ENCODE measurements around the gene DLEC1. TPM values are rescaled to one million over a fixed set of nuclear protein-coding genes. Genes with fewer than 3 reads are reported as not detected.

Gene DLEC1
- polyA plus RNA-seq, 2 of the 4 experiments (the other 2 are of a cell fraction) = 0.10 TPM; not detected in 1

DNA sequence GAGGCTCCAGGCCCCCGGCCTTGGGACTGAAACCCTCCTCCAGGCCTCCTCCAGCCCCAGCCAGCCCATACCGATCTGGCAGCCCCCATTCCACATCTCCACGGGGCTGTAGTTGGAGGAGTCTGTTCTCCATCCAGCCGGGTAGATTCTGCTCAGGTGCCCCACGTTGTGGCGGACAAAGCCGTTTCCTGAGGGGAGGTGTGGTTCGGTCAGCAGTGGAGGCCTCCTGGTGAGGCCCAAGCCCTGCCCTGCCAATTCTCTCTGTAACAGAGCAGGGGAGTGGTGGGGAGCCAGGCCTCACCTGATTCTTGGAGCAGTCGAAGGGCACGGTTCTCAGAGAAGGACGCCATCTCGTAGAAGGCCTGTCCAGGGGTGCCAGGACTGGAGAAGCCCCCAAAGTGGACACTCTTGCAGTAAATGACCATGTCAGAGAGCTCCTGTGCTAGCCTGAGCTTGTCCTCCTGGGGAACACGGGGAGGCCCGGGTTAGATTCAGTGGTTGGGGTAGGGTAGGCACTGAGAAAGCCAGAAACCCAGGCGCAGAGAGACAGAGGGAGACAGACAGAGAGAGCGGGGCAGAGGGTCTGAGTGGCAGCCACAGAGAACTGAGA, 29.9 kb upstream of the DLEC1 start:
- CTCF ChIA-PET = interaction anchor here (0.6 kb wide), 1 partner anchor 12 kb away, joined by 3 read pairs; no protein-coding TSS in a partner anchor
- whole genome bisulfite sequencing (ENCODE audit: missing lambda C conversion rate) = 83% methylated on average over 14 of the region's 16 CpGs

DNA sequence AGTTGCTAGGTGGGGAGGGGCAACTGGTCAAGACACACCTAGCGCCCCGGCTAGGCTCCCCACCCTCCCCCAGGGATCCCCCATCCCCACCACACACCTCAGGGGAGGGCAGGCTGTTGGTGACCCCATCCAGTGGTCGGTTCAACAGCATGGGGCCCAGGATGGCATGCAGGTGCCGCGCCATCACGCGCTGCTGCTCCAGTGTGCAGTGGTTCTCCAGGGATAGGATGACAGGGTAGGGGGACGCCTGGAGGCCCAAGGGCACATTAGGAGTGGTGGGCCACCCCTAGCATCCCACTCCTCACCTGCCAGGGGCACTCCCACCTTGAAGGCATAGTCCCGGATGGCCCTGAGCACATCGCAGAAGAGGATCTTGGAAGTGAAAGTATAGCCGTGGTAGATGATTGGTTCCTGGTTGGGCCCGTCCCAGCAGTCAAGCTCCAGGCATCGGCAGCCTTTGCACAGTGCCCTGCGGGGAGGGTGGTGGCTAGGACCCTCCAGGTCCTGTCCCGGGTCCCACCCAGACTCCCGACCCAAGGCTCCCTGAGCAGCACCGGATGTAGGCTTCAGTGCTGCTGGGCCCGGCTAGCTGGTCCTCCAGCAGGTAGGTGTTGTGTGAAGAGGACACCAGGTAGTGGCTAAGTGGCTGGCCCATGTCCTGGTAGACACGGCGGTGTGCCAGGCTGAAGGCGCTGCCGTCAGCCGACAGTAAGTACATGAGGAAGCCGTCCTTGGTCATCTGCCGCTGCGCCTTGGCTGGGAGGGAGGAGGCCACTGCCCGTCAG, 29.0 kb upstream of the DLEC1 start:
- ATAC-seq (no peak), DNase-seq (ENCODE audit: low read depth in 1 of 2, low spot score in 1 of 2) (no peak), FAIRE-seq (no peak)
- WGBS (ENCODE audit: missing lambda C conversion rate) = 86% methylated on average over 11 of the region's 27 CpGs
- Histone ChIP-seq H3K4me2 (no peak overlapping the region), H3K9me3 (no peaks in the 10 kb centered on the region), H3K4me3 (no peak overlapping the region), H3K4me1 (no peaks in the 10 kb centered on the region), H3K27ac (no peak overlapping the region)
- TF ChIP-seq NPAS2 (CRISPR knock-in tag; IDR thresholded peaks at IDR 0.05; ENCODE audit: borderline replicate concordance) = no peak
- TF ChIP-seq EHF (CRISPR knock-in tag; IDR thresholded peaks at IDR 0.05) = no peak
- TF ChIP-seq, protein P1, sequence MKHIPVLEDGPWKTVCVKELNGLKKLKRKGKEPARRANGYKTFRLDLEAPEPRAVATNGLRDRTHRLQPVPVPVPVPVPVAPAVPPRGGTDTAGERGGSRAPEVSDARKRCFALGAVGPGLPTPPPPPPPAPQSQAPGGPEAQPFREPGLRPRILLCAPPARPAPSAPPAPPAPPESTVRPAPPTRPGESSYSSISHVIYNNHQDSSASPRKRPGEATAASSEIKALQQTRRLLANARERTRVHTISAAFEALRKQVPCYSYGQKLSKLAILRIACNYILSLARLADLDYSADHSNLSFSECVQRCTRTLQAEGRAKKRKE (CRISPR knock-in tag; IDR thresholded peaks at IDR 0.05; ENCODE audit: low read depth) = no peak
- TF ChIP-seq RAD21 (conservative IDR thresholded peaks at IDR 0.05 in 1 of 2, IDR thresholded peaks at IDR 0.05 in 1 of 2) = no peak
- TF ChIP-seq, protein P2, sequence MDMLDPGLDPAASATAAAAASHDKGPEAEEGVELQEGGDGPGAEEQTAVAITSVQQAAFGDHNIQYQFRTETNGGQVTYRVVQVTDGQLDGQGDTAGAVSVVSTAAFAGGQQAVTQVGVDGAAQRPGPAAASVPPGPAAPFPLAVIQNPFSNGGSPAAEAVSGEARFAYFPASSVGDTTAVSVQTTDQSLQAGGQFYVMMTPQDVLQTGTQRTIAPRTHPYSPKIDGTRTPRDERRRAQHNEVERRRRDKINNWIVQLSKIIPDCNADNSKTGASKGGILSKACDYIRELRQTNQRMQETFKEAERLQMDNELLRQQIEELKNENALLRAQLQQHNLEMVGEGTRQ (IDR thresholded peaks at IDR 0.05) = no peak
- TF ChIP-seq HES2 (IDR thresholded peaks at IDR 0.05) = no peak
- TF ChIP-seq FOSB (CRISPR knock-in tag; IDR thresholded peaks at IDR 0.05) = no peak
- TF ChIP-seq, protein P3, sequence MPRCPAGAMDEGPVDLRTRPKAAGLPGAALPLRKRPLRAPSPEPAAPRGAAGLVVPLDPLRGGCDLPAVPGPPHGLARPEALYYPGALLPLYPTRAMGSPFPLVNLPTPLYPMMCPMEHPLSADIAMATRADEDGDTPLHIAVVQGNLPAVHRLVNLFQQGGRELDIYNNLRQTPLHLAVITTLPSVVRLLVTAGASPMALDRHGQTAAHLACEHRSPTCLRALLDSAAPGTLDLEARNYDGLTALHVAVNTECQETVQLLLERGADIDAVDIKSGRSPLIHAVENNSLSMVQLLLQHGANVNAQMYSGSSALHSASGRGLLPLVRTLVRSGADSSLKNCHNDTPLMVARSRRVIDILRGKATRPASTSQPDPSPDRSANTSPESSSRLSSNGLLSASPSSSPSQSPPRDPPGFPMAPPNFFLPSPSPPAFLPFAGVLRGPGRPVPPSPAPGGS (IDR thresholded peaks at IDR 0.05) = no peak
- TF ChIP-seq FOSL2 (IDR thresholded peaks at IDR 0.05) = no peak
- TF ChIP-seq FOSL2 (CRISPR knock-in tag; IDR thresholded peaks at IDR 0.05) = no peak
- TF ChIP-seq ELK1 (IDR thresholded peaks at IDR 0.05; ENCODE audit: low read depth, low read length) = no peak
- no peak for TF ChIP-seq EHMT2 (IDR thresholded peaks at IDR 0.05; ENCODE audit: low read depth)
- no peak for TF ChIP-seq MAFK (IDR thresholded peaks at IDR 0.05; ENCODE audit: partially characterized antibody)
- no peak for TF ChIP-seq HOXA7 (CRISPR knock-in tag; IDR thresholded peaks at IDR 0.05)
- no peak for TF ChIP-seq HDAC2 (IDR thresholded peaks at IDR 0.05)
- no peak for TF ChIP-seq PHF8 (IDR thresholded peaks at IDR 0.05; ENCODE audit: borderline replicate concordance, low read depth)
- no peak for TF ChIP-seq CHD2 (IDR thresholded peaks at IDR 0.05; ENCODE audit: low read length, partially characterized antibody)
- TF ChIP-seq, protein P4, sequence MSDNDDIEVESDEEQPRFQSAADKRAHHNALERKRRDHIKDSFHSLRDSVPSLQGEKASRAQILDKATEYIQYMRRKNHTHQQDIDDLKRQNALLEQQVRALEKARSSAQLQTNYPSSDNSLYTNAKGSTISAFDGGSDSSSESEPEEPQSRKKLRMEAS (IDR thresholded peaks at IDR 0.05) = no peak
- TF ChIP-seq EP300 (IDR thresholded peaks at IDR 0.05) = no peak
- CTCF ChIA-PET = interaction anchor here (0.6 to 1.7 kb wide), 2 partner anchors 13 to 107 kb away, joined by 3 to 4 read pairs; no protein-coding TSS in a partner anchor
- POLR2A ChIA-PET = no interaction called here

More for the DNA sequence above, 29.9 kb upstream of the DLEC1 start:
- POLR2A ChIA-PET = no interaction called here
- no peak for DNase-seq (ENCODE audit: low read depth in 1 of 2, low spot score in 1 of 2)
- no peak for ATAC-seq
- H3K4me1 ChIP-seq = 0 out of 3 replicates have a peak, but pooled peaks cover 2% of the 10 kb centered on the region
- FAIRE-seq = no peak
- no peaks in the 10 kb centered on the region for H3K9me3 ChIP-seq
- TF ChIP-seq HOXA7 (CRISPR knock-in tag; IDR thresholded peaks at IDR 0.05) (no peak), KDM1A (IDR thresholded peaks at IDR 0.05; ENCODE audit: low read depth) (no peak), MAFK (IDR thresholded peaks at IDR 0.05; ENCODE audit: partially characterized antibody) (no peak), CBX2 (IDR thresholded peaks at IDR 0.05; ENCODE audit: borderline replicate concordance, low read depth) (no peak), CEBPB (IDR thresholded peaks at IDR 0.05) (no peak), CHD4 (IDR thresholded peaks at IDR 0.05; ENCODE audit: borderline replicate concordance) (no peak), ZNF302 (CRISPR knock-in tag; IDR thresholded peaks at IDR 0.05) (no peak), HEYL (CRISPR knock-in tag; IDR thresholded peaks at IDR 0.05) (no peak), POLR2AphosphoS2 (conservative IDR thresholded peaks at IDR 0.05; ENCODE audit: low read length) (no peak), TP53 (CRISPR knock-in tag; IDR thresholded peaks at IDR 0.05) (no peak), HOXB5 (CRISPR knock-in tag; IDR thresholded peaks at IDR 0.05) (no peak), ZFP36 (IDR thresholded peaks at IDR 0.05; ENCODE audit: borderline replicate concordance, partially characterized antibody) (no peak), JUNB (IDR thresholded peaks at IDR 0.05) (no peak), FOSB (CRISPR knock-in tag; IDR thresholded peaks at IDR 0.05) (no peak), ESRRA (IDR thresholded peaks at IDR 0.05; ENCODE audit: borderline replicate concordance, low read length) (no peak), CTCF (IDR thresholded peaks at IDR 0.05) (no peak), EHF (CRISPR knock-in tag; IDR thresholded peaks at IDR 0.05) (no peak), EP300 (IDR thresholded peaks at IDR 0.05) (no peak)
- no peak overlapping the region for H3K4me3 ChIP-seq
- no peak overlapping the region for H3K4me2 ChIP-seq
- no peak overlapping the region for H3K27ac ChIP-seq

All from A549 (cell line).